ENCODE data around the gene RSRC1.

Gene RSRC1

DNA sequence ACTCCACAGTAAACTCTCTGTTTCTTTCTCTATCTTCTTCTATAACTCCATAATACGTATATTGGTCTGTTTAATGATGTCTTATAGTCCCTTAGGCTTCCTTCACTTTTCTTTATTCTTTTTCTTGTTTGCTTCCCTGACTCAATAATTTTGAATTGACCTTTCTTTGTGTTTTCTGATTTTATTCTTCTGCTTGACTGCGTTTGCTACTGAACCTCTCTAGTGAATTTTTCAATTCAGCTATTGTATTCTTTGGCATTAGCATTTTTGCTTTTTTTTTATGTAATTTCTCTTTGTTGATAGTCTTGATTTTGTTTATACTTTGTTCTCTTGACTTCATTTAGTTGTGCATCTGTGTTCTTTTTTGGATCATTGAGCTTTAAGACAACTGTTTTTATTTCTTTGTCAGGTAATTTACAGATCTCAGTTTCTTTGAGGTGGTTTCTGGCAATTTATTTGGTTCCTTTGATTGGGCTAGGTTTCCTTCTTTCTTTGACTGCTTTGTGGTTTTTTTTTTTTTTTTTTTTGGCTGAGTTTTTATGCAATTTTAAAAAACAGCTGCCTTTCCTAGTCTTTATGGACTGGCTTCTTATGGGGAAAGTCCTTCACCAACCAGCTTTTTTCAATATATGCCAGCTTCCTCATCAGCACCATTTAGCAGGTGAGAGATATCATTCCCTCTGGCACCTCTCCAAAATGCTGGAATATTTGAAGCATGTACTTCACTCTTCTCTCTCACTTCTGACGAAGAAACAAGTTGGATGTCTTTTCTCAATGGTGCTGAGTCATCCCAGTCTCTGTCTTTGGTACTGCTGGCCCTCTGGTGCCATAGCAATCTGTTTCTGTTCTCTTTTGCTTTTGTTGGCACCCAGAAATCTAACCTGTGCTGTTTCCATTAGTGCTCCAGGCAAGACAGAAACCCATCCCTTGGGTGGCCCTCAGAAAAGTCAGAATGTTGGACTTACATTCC, 17.6 kb downstream of the RSRC1 start:
- DNase-seq (ENCODE audit: low read depth in 2 of 2), result no peak

DNA sequence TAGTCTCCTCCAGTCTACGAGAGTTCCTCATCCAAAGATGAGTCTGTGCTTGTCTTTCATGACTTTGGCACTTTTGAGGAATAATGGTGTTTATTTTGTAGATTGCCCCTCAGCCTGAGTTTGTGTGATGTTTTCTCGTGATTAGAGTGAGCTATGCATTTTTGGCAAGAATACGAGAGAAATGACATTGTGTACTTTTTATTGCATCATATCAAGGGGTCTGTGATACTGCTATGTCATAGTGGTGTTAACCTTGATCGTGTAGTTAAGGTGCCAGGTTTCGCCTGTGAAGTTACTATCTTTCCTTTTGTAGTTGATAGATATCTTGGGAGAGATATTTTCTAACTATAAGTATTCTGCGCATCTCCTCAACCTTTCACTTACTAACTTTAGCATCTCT, 18.9 kb downstream of the RSRC1 start:
- no peak for DNase-seq (ENCODE audit: low read depth in 2 of 2)

DNA sequence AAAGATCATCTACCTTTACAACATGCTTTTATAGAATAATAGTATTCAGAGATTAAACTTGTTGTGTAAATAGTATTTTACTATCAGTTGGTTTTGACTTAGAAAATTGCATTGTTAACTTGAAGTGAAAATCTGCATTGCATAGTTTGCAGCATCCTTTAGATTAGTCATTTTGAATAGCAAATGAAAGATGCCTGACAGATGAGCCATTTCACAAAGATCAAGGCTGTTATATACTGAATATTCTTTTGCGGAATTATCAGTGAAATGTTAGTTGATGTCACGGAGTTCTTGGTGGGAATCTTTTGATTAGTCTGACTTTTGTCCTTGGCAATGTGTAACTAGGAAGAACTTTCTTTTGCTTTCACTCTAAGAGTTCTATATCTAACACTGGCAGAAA, 24.5 kb downstream of the RSRC1 start:
- DNase-seq (ENCODE audit: low read depth in 2 of 2), result no peak

GRCh38 chr3:158140396-158140795, 30.5 kb downstream of the RSRC1 start:
- no peak for DNase-seq (ENCODE audit: low read depth in 2 of 2)

GRCh38 chr3:158148218-158148617, 38.3 kb downstream of the RSRC1 start:
- no peak for DNase-seq (ENCODE audit: low read depth in 2 of 2)

DNA sequence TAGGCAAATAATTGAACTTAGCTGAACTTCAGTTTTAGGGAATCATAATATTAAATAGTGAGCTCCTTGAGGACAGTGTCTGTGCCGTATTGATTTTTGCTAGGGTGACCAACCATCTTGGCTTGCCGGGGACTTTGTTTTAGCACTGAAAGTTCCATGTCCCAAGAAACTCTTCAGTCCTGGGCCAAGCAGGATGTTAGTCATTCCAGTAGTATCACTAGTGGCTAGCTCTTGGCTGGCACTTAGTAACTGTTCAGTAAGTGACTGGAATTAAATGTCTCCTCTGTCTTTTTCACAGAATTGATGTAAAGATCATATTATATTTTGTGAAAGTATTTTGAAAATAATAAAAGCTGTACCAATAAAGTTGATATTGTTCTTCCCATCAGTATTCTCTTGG, 42.3 kb downstream of the RSRC1 start:
- no peak for DNase-seq (ENCODE audit: low read depth in 2 of 2)

GRCh38 chr3:158158969-158159368, 49.1 kb downstream of the RSRC1 start:
- no peak for DNase-seq (ENCODE audit: low read depth in 2 of 2)

DNA sequence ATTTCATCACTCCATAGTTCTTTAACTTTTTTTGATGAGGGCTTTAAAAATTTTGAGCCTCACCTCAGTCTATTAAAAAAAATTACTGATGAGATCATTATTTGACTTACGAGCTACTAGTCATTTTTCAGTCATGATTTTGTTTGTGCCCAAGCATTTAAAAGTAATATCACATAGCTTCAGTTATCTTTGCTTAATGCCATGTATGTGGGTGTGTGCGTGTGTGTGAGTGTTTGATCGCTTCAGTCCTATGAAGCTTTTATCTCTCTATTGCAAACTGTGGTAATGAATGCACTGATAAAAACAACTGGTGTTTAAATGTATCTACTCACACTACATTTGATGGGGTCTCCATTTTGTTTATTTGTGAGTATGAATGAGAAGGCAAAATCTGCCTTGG, 49.8 kb downstream of the RSRC1 start:
- no peak for DNase-seq (ENCODE audit: low read depth in 2 of 2)

GRCh38 chr3:158160958-158161357, 51.1 kb downstream of the RSRC1 start:
- DNase-seq (ENCODE audit: low read depth in 2 of 2), result no peak

DNA sequence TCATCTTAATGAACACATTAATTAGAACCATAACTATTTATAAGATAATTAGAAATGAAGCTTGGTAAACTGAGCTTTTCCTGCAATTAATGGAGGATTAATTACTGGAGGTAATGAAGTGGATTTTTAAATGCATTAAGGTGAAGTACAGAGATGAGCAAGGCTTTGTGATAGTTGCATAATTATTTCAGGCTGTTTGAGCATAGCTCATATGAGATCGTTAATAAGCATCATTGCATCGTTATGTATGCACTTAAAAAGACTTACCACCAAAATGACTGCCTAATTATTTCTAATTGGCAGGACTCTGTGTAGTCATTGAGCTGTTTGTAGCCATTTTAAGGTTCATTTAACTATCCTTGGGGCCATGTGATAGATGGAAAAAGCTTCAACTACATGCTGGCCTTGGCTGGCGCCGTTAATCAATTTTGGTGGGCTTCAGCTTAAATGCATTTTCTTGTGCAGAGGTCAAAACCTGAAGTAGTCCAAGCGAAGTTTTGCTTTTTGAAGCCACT, 55.3 kb downstream of the RSRC1 start:
- DNase-seq (ENCODE audit: low read depth in 2 of 2), result no peak

GRCh38 chr3:158165730-158166129, 55.8 kb downstream of the RSRC1 start:
- no peak for DNase-seq (ENCODE audit: low read depth in 2 of 2)

GRCh38 chr3:158166223-158166622, 56.3 kb downstream of the RSRC1 start:
- no peak for DNase-seq (ENCODE audit: low read depth in 2 of 2)

- no peak for DNase-seq (ENCODE audit: low read depth in 2 of 2)
Observed at GRCh38 chr3:158167737-158168557, 58.1 kb downstream of the RSRC1 start.

DNA sequence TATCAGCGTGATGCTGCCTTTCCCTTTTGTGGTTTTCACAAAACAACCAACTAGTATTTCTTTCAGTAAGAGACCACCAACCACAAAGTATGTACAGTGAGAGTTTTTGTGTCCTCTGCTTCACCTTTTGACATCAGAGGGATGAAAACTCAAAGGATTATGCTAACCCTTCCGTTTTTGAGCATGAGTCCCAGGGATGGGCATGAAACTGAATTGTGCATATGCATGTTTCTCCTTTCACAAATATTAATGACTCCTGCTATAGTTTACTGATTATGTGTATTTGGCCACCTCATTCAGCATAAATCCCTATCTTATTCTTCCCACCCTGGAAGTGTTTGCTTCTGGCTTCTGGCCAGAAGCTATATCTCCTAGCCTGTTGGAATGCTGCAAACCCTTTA, 59.2 kb downstream of the RSRC1 start:
- DNase-seq (ENCODE audit: low read depth in 2 of 2), result no peak

- DNase-seq (ENCODE audit: low read depth in 2 of 2), result no peak
Observed at GRCh38 chr3:158181096-158181495, 71.2 kb downstream of the RSRC1 start.

GRCh38 chr3:158185711-158186110, 75.8 kb downstream of the RSRC1 start:
- no peak for DNase-seq (ENCODE audit: low read depth in 2 of 2)

DNA sequence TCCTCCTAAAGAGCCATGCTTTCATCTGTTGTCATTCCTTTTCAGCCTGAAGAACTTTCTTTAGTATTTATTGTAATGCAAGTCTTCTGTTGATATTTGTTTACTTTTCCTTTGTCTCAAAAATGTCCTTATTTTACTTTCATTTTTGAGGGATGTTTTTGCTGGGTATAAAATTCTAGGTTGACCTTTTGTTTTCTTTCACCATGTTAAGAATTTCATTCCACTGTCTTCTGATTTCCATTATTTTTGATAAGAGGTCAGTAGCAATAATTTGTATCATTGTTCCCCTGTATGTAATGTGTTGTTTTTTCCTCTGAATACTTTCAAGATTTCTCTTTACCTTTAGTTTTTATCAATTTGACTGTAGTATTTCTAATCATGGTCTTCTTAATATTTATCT, 91.1 kb downstream of the RSRC1 start:
- DNase-seq (ENCODE audit: low read depth in 2 of 2), result no peak

DNA sequence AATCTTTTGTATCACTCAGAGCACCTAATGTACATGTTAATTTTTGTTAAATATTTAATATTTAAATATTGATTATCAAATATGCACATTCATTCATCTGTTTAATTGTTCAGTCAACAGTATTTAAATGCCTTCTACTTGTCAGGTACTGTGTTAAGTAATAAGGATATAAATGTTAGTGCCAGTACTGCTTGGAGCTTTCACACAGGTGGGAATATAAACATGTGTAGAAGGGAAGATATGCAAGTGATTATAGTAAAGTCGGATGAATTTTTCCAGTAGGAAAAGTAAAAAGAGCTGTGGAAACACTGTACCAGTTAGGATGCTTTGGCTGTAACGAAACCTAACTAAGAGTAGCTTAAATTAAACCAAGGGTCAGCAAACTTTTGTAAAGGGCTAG, 95.4 kb downstream of the RSRC1 start:
- DNase-seq (ENCODE audit: low read depth in 2 of 2), result no peak

- no peak for DNase-seq (ENCODE audit: low read depth in 2 of 2)
Observed at GRCh38 chr3:158205994-158206393, 96.1 kb downstream of the RSRC1 start.

GRCh38 chr3:158210067-158210466, 100.2 kb downstream of the RSRC1 start:
- no peak for DNase-seq (ENCODE audit: low read depth in 2 of 2)

- no peak for DNase-seq (ENCODE audit: low read depth in 2 of 2)
Observed at GRCh38 chr3:158213461-158213860, 103.6 kb downstream of the RSRC1 start.

DNA sequence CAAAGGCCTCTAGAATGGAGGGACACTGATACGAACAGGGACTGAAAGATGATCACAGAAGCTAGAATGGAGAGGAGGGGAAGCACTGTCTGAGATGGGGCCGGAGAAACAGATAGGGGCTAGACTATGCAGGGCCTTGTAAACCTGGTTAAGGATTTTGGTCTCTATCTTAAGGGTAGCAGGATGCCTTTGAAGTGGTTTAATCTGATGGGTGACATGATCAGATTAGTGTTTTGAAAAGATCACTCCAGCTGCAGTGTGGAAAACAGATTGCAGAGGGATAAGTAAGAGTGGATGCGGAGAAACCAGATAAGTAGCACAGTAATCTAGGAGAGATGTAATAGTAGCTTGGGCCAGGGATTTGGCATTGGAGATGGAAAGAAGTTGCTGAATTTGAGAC, 108.1 kb downstream of the RSRC1 start:
- DNase-seq (ENCODE audit: low read depth in 2 of 2), result no peak

DNA sequence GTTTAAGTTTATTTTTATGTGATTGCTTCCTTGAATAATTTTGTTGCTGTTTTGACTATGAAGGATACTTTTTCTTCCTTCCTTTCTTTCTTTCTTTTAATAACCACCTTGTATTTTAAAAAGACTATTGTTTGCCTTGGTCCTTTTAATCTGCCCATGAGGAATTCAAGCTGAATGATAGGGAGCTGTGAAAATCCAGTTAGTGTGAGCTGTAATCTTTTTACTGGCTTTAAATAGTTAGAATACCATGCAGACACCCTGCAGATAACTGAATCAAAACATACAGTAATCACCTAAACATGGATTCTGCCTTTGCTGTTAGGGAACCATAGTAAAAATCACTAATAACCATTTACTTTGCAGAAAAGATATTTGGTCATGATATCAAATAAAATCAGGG, 110.7 kb downstream of the RSRC1 start:
- DNase-seq (ENCODE audit: low read depth in 2 of 2), result no peak

Data from activated CD4-positive, alpha-beta T cell treated with anti-CD3 and anti-CD28 coated beads for 24 hours (primary cell).